GM12878 (cell line): ENCODE results near the gene EIF3D. TPM values are rescaled to one million over a fixed set of nuclear protein-coding genes. Genes with fewer than 3 reads are reported as not detected.
A peak's percentile ranks its signal among the peaks of the same experiment; 100 is the strongest.

Experiments used
- ATAC-seq: fragments of 200-7000 bp; cut with Tn5 transposase; 3 replicates; pipeline ENCODE4 v1.9.1; 2020; ENCODE audit warnings: mild to moderate bottlenecking, moderate library complexity
- BruUV-seq: library from RNA; stranded (reverse); fragments of 400-500 nt; replicated peaks from 2 replicates; lab custom pipeline; 2021; lab: Mats Ljungman, UMichigan
- CTCF ChIA-PET: fragments of 300-600 bp; sonication (Branson Sonifier 250); formaldehyde crosslinking; extraction: SDS; loops from one replicate; lab custom pipeline; 2021; ENCODE audit warnings: inconsistent platforms; lab: Yijun Ruan, JAX
- POLR2A ChIA-PET: fragments of 350-600 bp; formaldehyde crosslinking; extraction: SDS; loops from one replicate; lab custom pipeline; 2021; ENCODE audit warnings: inconsistent platforms; lab: Charles Lee
- RAD21 ChIA-PET: fragments of 300-600 bp; sonication (Branson Sonifier 250); formaldehyde crosslinking; loops from one replicate; lab custom pipeline; 2023; ENCODE audit warnings: antibody characterized with exemption; ENCODE audit not compliant: unreplicated experiment; lab: Charles Lee
- SMC1A ChIA-PET: fragments of 300-600 bp; sonication (Branson Sonifier 250); formaldehyde crosslinking; loops from one replicate; lab custom pipeline; 2023; ENCODE audit not compliant: unreplicated experiment, uncharacterized antibody; lab: Charles Lee
- DNase-seq: peaks from one replicate; pipeline ENCODE4 v3.0.0-alpha.2; 2011; ENCODE audit warnings: low read depth, low spot score
- FAIRE-seq: peaks from 3 replicates; lab custom pipeline; 2011; peaks lifted over from hg19 to GRCh38; lab: Jason Lieb, UNC
- H2AFZ ChIP-seq: 2 replicates; pipeline ENCODE4 v1.6.0; 2011; ENCODE audit warnings: low read depth, low read length, control low read depth; ENCODE audit not compliant: control insufficient read depth
- H3K27ac ChIP-seq: 2 replicates; pipeline ENCODE4 v1.5.1; 2011; ENCODE audit warnings: control low read depth; ENCODE audit not compliant: control insufficient read depth, insufficient read depth
- H3K27me3 ChIP-seq, 2 experiments: replicated peaks in 1 of 2; 2 replicates each; pipeline versions ENCODE4 v1.6.0 to v1.6.1; 2011; ENCODE audit warnings: low read length in 1 of 2; ENCODE audit not compliant: control insufficient read depth in 2 of 2, insufficient read depth in 2 of 2
- H3K36me3 ChIP-seq, 2 experiments: 2 replicates each; pipeline ENCODE4 v1.5.1; 2011; ENCODE audit warnings: low read length in 1 of 2; ENCODE audit not compliant: control insufficient read depth in 2 of 2, insufficient read depth in 2 of 2
- H3K4me1 ChIP-seq: 2 replicates; pipeline ENCODE4 v1.6.1; 2011; ENCODE audit warnings: mild to moderate bottlenecking, low read length, moderate library complexity, mixed read lengths; ENCODE audit not compliant: control insufficient read depth, insufficient read depth
- H3K4me2 ChIP-seq: 2 replicates; pipeline ENCODE4 v1.6.0; 2011; ENCODE audit warnings: control low read depth; ENCODE audit not compliant: control insufficient read depth, insufficient read depth
- H3K4me3 ChIP-seq: fragments of 200-600 bp; sonication (generic); 2 replicates; pipeline ENCODE4 v1.5.1; 2016
- H3K79me2 ChIP-seq: 2 replicates; pipeline ENCODE4 v1.6.0; 2011; ENCODE audit warnings: low read length; ENCODE audit not compliant: control insufficient read depth, insufficient read depth
- H3K9ac ChIP-seq: 2 replicates; pipeline ENCODE4 v1.8.0; 2011; ENCODE audit warnings: low read length, control low read depth, mixed read lengths; ENCODE audit not compliant: control insufficient read depth, insufficient read depth
- H3K9me3 ChIP-seq: replicated peaks from 3 replicates; pipeline ENCODE4 v1.5.1; 2011; ENCODE audit warnings: mild to moderate bottlenecking, low read length; ENCODE audit not compliant: control insufficient read depth, insufficient read depth
- H4K20me1 ChIP-seq: 2 replicates; pipeline ENCODE4 v1.6.0; 2011; ENCODE audit not compliant: control insufficient read depth, insufficient read depth
- CHD4 ChIP-seq: fragments of 200-600 bp; sonication (generic); IDR thresholded peaks from 2 replicates; pipeline ENCODE4 v1.6.1; 2016; ENCODE audit warnings: mild to moderate bottlenecking
- KLF5 ChIP-seq: fragments of 450-650 bp; IDR thresholded peaks from 2 replicates; pipeline ENCODE4 v1.6.1; 2014; ENCODE audit warnings: mild to moderate bottlenecking; ENCODE audit not compliant: partially characterized antibody
- RELA ChIP-seq: fragments of 450-650 bp; IDR thresholded peaks from 2 replicates; pipeline ENCODE4 v1.8.0; 2014; ENCODE audit warnings: borderline replicate concordance; ENCODE audit not compliant: partially characterized antibody
- SIN3A ChIP-seq: IDR thresholded peaks from 2 replicates; pipeline ENCODE4 v1.6.1; 2012; ENCODE audit warnings: low read depth, low read length, improper control_type of control experiment
- SPI1 ChIP-seq: IDR thresholded peaks from 2 replicates; pipeline ENCODE4 v1.6.1; 2011; ENCODE audit warnings: low read depth, mild to moderate bottlenecking, low read length, moderate library complexity, borderline replicate concordance; ENCODE audit not compliant: insufficient read depth
- STAT3 ChIP-seq: IDR thresholded peaks from 2 replicates; pipeline ENCODE4 v1.6.1; 2011; ENCODE audit warnings: low read depth, low read length, improper control_type of control experiment
- WGBS: methylation state at CpG from one replicate; pipeline ENCODE4 v1.1.6; 2016; ENCODE audit warnings: low lambda C conversion rate; ENCODE audit not compliant: insufficient replicate concordance, insufficient coverage; ENCODE audit errors: missing lambda C conversion rate; 5-methylcytosine and 5-hydroxymethylcytosine counted together
- in situ Hi-C: fragments of 300-500 bp; cut with MboI; formaldehyde crosslinking; loops from 9 replicates; pipeline ENCODE4 v1.14.3; 2018; ENCODE audit warnings: mixed read lengths
- intact Hi-C: fragments of 100-400 bp; cut with micrococcal nuclease; formaldehyde crosslinking; loops from one replicate; pipeline ENCODE4 v1.14.2; 2022; ENCODE audit not compliant: unreplicated experiment
- polyA plus RNA-seq, 11 experiments: library from polyadenylated mRNA; depleted of rRNA in 4 of 11; unstranded in 6 of 11; stranded (reverse) in 5 of 11; fragments of >200 nt; fragmentation: Nextera tagmentation in 4 of 11; fragmentation: Illumina TruSeq in 1 of 11; extraction: Ambion mirVana in 4 of 11; extraction: Trizol in 1 of 11; gene quantifications; 1 replicate in 1 of 11; 2 replicates in 10 of 11; pipeline versions ENCODE4 v1.2.1 to v1.2.3, GENCODE V29; 2011 to 2016; ENCODE audit warnings: inconsistent platforms in 2 of 11, missing spikeins in 2 of 11, low read depth in 1 of 11
- total RNA-seq, 4 experiments: library from RNA; depleted of rRNA in 3 of 4; stranded (reverse); fragments of >200 nt in 3 of 4; fragmentation: Illumina TruSeq in 1 of 4; extraction: Trizol in 1 of 4; gene quantifications; 2 replicates each; pipeline versions ENCODE4 v1.2.1 to v1.2.3, GENCODE V29; 2013 to 2021

EIF3D gene
- total and polyA plus RNA-seq, 10 of the 15 experiments (the other 5 are each of a cell fraction or from before 2014, with no cell fraction given) = 240 to 558 (median 420) TPM

- TF ChIP-seq STAT3 (no peak), KLF5 (no peak), SPI1 (peak; percentile 90), CHD4 (no peak)
- TF ChIP-seq, all 136 proteins: peak for 1
- CTCF ChIA-PET = no interaction called here
- intact Hi-C loops (loop anchor here (5.0 to 10.0 kb wide), 3 partner anchors 208 to 426 kb away; no protein-coding TSS in a partner anchor), in situ Hi-C loops (loop anchor here (5.0 kb wide), 1 partner anchor 308 kb away; no protein-coding TSS in a partner anchor)
- POLR2A ChIA-PET = no interaction called here
- Histone ChIP-seq H3K36me3 (no peaks in the 10 kb centered on the region), H3K4me3 (no peak overlapping the region), H3K27ac (no peak overlapping the region), H2AFZ (no peak overlapping the region), H4K20me1 (no peaks in the 10 kb centered on the region), H3K4me2 (no peak overlapping the region), H3K9me3 (no peaks in the 10 kb centered on the region; the same call in 2 of the 3 replicates), H3K9ac (no peak overlapping the region), H3K79me2 (no peaks in the 10 kb centered on the region), H3K27me3 (no peaks in the 10 kb centered on the region), H3K4me1 (peaks cover 7% of the 10 kb centered on the region)
- SMC1A ChIA-PET = no interaction called here
- BruUV-seq = no TSS peak
- RAD21 ChIA-PET = no interaction called here
- WGBS = 11% methylated on average over 5 of the region's 5 CpGs
- no peak for FAIRE-seq
- ATAC-seq = peak; percentile 54
- no peak for DNase-seq
These were observed 20.1 kb upstream of the EIF3D start for GRCh38 chr22:36549033-36549432.

DNA sequence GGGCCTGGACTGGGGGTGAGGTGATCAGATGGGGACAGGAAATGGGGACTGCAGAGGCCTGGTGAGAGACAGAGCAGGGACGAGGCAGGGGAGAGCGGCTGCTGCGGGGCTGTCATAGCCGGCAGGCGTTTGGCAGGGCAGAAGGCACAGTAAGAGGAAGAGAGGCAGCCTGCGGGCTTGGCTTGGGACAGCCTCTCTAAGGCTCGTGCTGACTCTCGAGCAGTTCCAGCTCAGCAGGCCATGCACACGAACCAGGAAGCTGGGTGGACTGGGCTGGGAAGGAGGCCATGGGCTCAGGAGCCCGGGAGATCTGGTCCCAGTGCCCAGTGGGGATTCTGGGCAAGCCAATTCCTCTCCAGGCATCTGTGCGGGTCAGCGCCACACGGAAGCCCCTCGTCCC is 19.6 kb upstream of the EIF3D start:
- Histone ChIP-seq H3K36me3 (no peaks in the 10 kb centered on the region), H3K27me3 (no peaks in the 10 kb centered on the region), H3K9me3 (no peaks in the 10 kb centered on the region; the same call in 2 of the 3 replicates)
- 45% methylated on average over 11 of the region's 14 CpGs for WGBS
- POLR2A ChIA-PET = interaction anchor here (0.7 kb wide), 1 partner anchor 926 kb away, joined by 4 read pairs; no protein-coding TSS in a partner anchor
- no peak for TF ChIP-seq SIN3A
- TF ChIP-seq RELA = no peak
- TF ChIP-seq, all 136 proteins: peak for 0
- in situ Hi-C loops (loop anchor here (5.0 kb wide), 1 partner anchor 309 kb away; no protein-coding TSS in a partner anchor), intact Hi-C loops (loop anchor here (5.0 to 10.0 kb wide), 3 partner anchors 209 to 426 kb away; no protein-coding TSS in a partner anchor)
- BruUV-seq = no TSS peak
- FAIRE-seq (no peak), ATAC-seq (no peak), DNase-seq (no peak)
- Histone ChIP-seq H3K4me1 (peaks cover 7% of the 10 kb centered on the region), H3K4me3 (no peak overlapping the region), H3K9ac (no peak overlapping the region), H3K79me2 (no peaks in the 10 kb centered on the region), H3K27ac (no peak overlapping the region), H4K20me1 (no peaks in the 10 kb centered on the region), H3K4me2 (no peak overlapping the region), H2AFZ (no peak overlapping the region; the same call in 1 of the 2 replicates)
- ChIA-PET CTCF (interaction anchor here (2.8 kb wide), 1 partner anchor 304 kb away, joined by 11 read pairs; no protein-coding TSS in a partner anchor), RAD21 (no interaction called here), SMC1A (no interaction called here)
